ENCODE data around the gene ANGEL1.

Gene ANGEL1

DNA sequence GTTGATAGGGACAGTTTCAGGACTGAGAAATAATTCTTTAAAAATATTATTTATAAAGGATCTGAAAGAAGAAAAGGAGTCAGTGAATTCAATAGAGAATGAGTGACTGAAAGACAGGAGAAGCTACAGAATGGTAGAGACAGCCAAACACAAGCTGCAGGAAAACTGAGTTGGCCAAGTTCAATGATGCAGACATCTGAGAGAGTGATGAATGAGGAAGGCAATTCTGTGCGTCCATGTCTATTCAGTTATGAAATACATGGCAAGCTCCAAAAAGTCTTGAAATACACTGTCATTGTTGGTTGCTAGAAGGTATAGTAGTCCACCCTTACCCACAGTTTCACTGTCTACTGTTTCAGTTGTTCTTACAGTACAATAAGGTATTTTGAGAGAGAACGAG lies 20.3 kb upstream of the ANGEL1 start:
- Mint-ChIP-seq H3K4me3 (no peak overlapping the region), H3K4me1 (peaks cover 39% of the 10 kb centered on the region), H3K9me3 (no peaks in the 10 kb centered on the region), H3K27me3 (ENCODE audit: low read depth, poor library complexity) (peaks cover 10% of the 10 kb centered on the region), H3K36me3 (ENCODE audit: low read depth) (no peaks in the 10 kb centered on the region), H3K27ac (no peak overlapping the region)
- DNase-seq: no peak
- TF ChIP-seq, protein P1, sequence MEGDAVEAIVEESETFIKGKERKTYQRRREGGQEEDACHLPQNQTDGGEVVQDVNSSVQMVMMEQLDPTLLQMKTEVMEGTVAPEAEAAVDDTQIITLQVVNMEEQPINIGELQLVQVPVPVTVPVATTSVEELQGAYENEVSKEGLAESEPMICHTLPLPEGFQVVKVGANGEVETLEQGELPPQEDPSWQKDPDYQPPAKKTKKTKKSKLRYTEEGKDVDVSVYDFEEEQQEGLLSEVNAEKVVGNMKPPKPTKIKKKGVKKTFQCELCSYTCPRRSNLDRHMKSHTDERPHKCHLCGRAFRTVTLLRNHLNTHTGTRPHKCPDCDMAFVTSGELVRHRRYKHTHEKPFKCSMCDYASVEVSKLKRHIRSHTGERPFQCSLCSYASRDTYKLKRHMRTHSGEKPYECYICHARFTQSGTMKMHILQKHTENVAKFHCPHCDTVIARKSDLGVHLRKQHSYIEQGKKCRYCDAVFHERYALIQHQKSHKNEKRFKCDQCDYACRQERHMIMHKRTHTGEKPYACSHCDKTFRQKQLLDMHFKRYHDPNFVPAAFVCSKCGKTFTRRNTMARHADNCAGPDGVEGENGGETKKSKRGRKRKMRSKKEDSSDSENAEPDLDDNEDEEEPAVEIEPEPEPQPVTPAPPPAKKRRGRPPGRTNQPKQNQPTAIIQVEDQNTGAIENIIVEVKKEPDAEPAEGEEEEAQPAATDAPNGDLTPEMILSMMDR (IDR thresholded peaks at IDR 0.05): no peak

DNA sequence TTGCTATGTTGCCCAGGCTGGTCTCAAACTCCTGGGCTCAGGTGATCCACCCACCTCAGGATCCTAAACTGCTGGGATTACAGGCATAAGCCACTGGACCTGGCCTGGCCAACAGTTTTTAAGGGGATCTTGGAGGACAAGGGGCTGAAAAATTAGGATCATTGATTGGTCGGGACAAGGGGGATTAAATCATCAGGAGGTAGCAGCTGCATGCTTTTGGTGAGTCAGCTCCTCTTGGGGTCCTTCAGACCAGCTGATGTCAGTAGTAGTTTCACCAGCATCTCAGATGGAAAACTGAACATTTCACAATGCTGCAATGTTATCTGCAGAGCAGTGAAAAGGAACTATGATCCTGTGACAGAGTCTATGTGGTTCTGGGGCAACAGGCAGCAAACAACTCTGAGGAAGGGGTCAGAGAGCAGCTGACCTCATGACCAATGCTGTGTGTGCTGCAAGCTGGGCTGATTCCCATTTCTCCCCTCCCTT lies 19.9 kb upstream of the ANGEL1 start:
- peaks cover 10% of the 10 kb centered on the region for H3K27me3 Mint-ChIP-seq (ENCODE audit: low read depth, poor library complexity)
- H3K4me1 Mint-ChIP-seq: peaks cover 43% of the 10 kb centered on the region
- H3K27ac Mint-ChIP-seq: no peak overlapping the region
- H3K36me3 Mint-ChIP-seq (ENCODE audit: low read depth): no peaks in the 10 kb centered on the region
- DNase-seq: no peak
- no peaks in the 10 kb centered on the region for H3K9me3 Mint-ChIP-seq
- TF ChIP-seq, protein P1 (IDR thresholded peaks at IDR 0.05): no peak
- H3K4me3 Mint-ChIP-seq: no peak overlapping the region

DNA sequence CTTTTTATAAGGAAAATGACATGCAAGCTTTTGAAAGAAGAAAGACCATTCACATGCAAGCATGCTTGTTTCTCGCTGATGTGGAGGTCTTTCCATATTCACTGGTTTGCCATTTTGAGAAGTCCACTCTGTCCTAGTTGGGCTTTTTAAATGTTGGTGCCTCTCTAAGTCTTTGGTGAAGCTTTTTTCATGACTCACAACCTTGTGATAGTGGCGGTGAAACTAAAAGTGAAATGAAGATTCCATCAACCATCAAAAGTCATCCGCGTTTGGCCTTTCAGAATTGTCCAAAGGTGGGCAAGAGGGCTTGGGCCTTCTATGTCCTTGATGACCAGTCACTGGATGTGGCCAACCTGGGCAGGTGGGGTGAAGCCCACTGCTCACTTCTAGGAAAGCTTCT lies 17.9 kb upstream of the ANGEL1 start:
- DNase-seq: no peak
- H3K9me3 Mint-ChIP-seq: no peaks in the 10 kb centered on the region
- TF ChIP-seq, protein P1 (IDR thresholded peaks at IDR 0.05): no peak
- no peaks in the 10 kb centered on the region for H3K36me3 Mint-ChIP-seq (ENCODE audit: low read depth)
- peaks cover 44% of the 10 kb centered on the region for H3K4me1 Mint-ChIP-seq
- no peak overlapping the region for H3K27ac Mint-ChIP-seq
- H3K4me3 Mint-ChIP-seq: no peak overlapping the region
- H3K27me3 Mint-ChIP-seq (ENCODE audit: low read depth, poor library complexity): peaks cover 10% of the 10 kb centered on the region

DNA sequence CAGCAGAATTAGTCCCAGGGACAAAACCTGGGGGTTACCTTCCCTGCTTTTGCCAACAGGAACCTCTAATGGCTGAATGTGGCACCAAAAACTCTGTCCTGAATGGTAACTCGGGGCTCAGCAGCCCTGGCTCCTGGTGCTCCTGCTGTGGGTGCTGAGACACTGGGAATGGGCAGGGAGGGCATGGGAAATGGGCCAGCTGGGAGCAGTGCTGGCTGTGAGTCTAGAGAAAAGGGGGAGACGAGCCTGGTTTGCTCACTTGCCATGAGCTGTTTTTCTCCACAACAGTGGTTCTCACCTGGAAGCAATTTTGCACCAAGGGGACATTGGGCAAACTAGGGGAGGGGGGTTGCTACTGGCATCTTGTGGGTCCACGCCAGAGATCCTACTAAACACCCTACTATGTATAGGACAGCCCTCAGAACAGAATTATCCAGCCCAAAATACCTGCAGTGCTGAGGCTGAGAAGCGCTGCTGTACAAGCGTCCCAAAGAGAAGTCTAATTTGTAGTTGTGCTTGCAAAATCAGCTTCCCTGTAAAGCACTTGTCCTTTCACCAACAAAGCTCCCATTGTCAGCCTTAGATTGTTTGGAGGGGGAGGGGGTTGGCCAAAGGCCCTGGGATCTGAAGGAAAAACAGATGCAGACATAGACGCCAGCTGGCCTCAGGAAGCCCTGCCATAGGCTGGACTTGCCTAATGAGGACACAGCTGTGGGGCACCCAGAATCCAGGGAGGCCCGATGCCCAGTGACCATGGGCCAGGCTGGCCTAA lies 17.2 kb upstream of the ANGEL1 start:
- H3K9me3 Mint-ChIP-seq: peaks cover 2% of the 10 kb centered on the region
- peaks cover 10% of the 10 kb centered on the region for H3K27me3 Mint-ChIP-seq (ENCODE audit: low read depth, poor library complexity)
- H3K4me1 Mint-ChIP-seq: peaks cover 41% of the 10 kb centered on the region
- TF ChIP-seq, protein P1 (IDR thresholded peaks at IDR 0.05): no peak
- no peak for DNase-seq
- no peaks in the 10 kb centered on the region for H3K36me3 Mint-ChIP-seq (ENCODE audit: low read depth)
- no peak overlapping the region for H3K27ac Mint-ChIP-seq
- H3K4me3 Mint-ChIP-seq: no peak overlapping the region

DNA sequence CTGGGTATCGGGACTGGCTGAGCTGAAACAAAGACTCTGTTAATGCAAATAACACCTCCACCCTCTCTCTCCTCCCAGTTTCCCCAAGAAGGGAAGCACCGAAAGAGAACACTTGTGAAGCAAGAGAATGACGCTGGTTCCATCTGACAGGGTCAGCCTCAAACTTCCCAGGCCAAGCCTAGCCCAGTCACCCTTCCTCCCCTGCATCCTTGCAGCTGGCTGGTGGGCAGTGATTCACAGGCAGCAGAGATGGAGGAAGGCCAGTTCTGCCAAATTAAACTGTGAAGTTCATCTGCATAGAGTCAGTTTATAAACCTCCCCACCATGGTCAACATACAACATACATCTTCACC lies 16.3 kb upstream of the ANGEL1 start:
- H3K27ac Mint-ChIP-seq: no peak overlapping the region
- peaks cover 33% of the 10 kb centered on the region for H3K4me1 Mint-ChIP-seq

More for the DNA sequence above, 16.3 kb upstream of the ANGEL1 start:
- peaks cover 10% of the 10 kb centered on the region for H3K27me3 Mint-ChIP-seq (ENCODE audit: low read depth, poor library complexity)
- no peaks in the 10 kb centered on the region for H3K36me3 Mint-ChIP-seq (ENCODE audit: low read depth)
- H3K9me3 Mint-ChIP-seq: peaks cover 6% of the 10 kb centered on the region
- TF ChIP-seq, protein P1 (IDR thresholded peaks at IDR 0.05): no peak
- DNase-seq: no peak
- H3K4me3 Mint-ChIP-seq: no peak overlapping the region
